Bone marrow (tissue), 2 donors: ENCODE data around the gene TNNI3K.

Source experiments
- DNase-seq, 2 donors: peaks; one replicate each; lab custom pipeline; 2025; lab: John Stamatoyannopoulos, UW

The TNNI3K gene

GRCh38 chr1:74504125-74504932 lies 269.1 kb downstream of the TNNI3K start:
- peak in 1 of 2 donors; percentile 2 for DNase-seq

- no peak for DNase-seq
Observed at GRCh38 chr1:74504933-74505512, 269.8 kb downstream of the TNNI3K start.

GRCh38 chr1:74505928-74506710 lies 270.9 kb downstream of the TNNI3K start:
- no peak for DNase-seq

- no peak for DNase-seq
Observed at GRCh38 chr1:74508449-74508848, 273.3 kb downstream of the TNNI3K start.

- DNase-seq, result no peak
Observed at GRCh38 chr1:74512170-74512915, 277.2 kb downstream of the TNNI3K start, which contains the start of gene LRRC53. Gene LRRC53, minus strand, starts transcription at chr1:74512611. Its CDS starts 29,262 bp downstream, at chr1:74483349.

- no peak for DNase-seq
Observed at GRCh38 chr1:74513411-74514300, 278.5 kb downstream of the TNNI3K start.

GRCh38 chr1:74517599-74518051 lies 282.4 kb downstream of the TNNI3K start:
- no peak for DNase-seq

GRCh38 chr1:74522148-74522547 lies 287.0 kb downstream of the TNNI3K start:
- no peak for DNase-seq

- no peak for DNase-seq
Observed at GRCh38 chr1:74523873-74524480, 288.8 kb downstream of the TNNI3K start.

GRCh38 chr1:74526708-74527107 lies 291.5 kb downstream of the TNNI3K start:
- no peak for DNase-seq

- DNase-seq, result no peak
Observed at GRCh38 chr1:74528123-74528522, 292.9 kb downstream of the TNNI3K start.

GRCh38 chr1:74530892-74531291 lies 295.7 kb downstream of the TNNI3K start:
- no peak for DNase-seq

- DNase-seq, result no peak
Observed at GRCh38 chr1:74531796-74532195, 296.6 kb downstream of the TNNI3K start.

- DNase-seq, result no peak
Observed at GRCh38 chr1:74534241-74534640, 299.1 kb downstream of the TNNI3K start.

GRCh38 chr1:74545821-74546220 lies 310.6 kb downstream of the TNNI3K start:
- DNase-seq, result no peak

- DNase-seq, result no peak
Observed at GRCh38 chr1:74548961-74549750, 314.0 kb downstream of the TNNI3K start.

GRCh38 chr1:74549932-74550331 lies 314.7 kb downstream of the TNNI3K start:
- DNase-seq, result no peak

- DNase-seq, result no peak
Observed at GRCh38 chr1:74570797-74571492, 335.8 kb downstream of the TNNI3K start.

- DNase-seq, result no peak
Observed at GRCh38 chr1:74571493-74571800, 336.3 kb downstream of the TNNI3K start.
